Memory B cell (primary cell): ENCODE data around the gene HOXB4.

Experiments used
- ATAC-seq: fragments of 150-1000 bp; cut with Tn5 transposase; 2 replicates; pipeline ENCODE4 v1.10.0; 2021; ENCODE audit warnings: low read depth, mild to moderate bottlenecking, moderate library complexity
- DNase-seq, 2 donors: peaks; one replicate each; pipeline ENCODE4 v3.0.0; 2022; ENCODE audit warnings: low spot score in 2 of 2
- H3K27ac Mint-ChIP-seq: one replicate; pipeline ENCODE4 v1.8.0; 2022; ENCODE audit warnings: mild to moderate bottlenecking, moderate library complexity, mixed read lengths
- H3K27me3 Mint-ChIP-seq: one replicate; pipeline ENCODE4 v1.8.0; 2022; ENCODE audit warnings: mixed read lengths
- H3K36me3 Mint-ChIP-seq: one replicate; pipeline ENCODE4 v1.8.0; 2022; ENCODE audit warnings: mild to moderate bottlenecking, mixed read lengths
- H3K4me1 Mint-ChIP-seq: one replicate; pipeline ENCODE4 v1.8.0; 2022; ENCODE audit warnings: mixed read lengths
- H3K4me3 Mint-ChIP-seq: one replicate; pipeline ENCODE4 v1.8.0; 2022; ENCODE audit warnings: mild to moderate bottlenecking, moderate library complexity, mixed read lengths
- H3K9me3 Mint-ChIP-seq: one replicate; pipeline ENCODE4 v1.8.0; 2022; ENCODE audit warnings: mixed read lengths

The HOXB4 gene

GRCh38 chr17:48600244-48601098, 22.3 kb upstream of the HOXB4 start:
- Mint-ChIP-seq H3K9me3 (no peaks in the 10 kb centered on the region), H3K36me3 (no peaks in the 10 kb centered on the region), H3K4me1 (peaks cover 26% of the 10 kb centered on the region), H3K27ac (no peak overlapping the region), H3K27me3 (peaks cover 52% of the 10 kb centered on the region), H3K4me3 (no peak overlapping the region)
- ATAC-seq (no peak), DNase-seq (no peak)

GRCh38 chr17:48599354-48599753, 21.2 kb upstream of the HOXB4 start:
- H3K36me3 Mint-ChIP-seq, result no peaks in the 10 kb centered on the region
- ATAC-seq (no peak), DNase-seq (no peak)
- no peaks in the 10 kb centered on the region for H3K9me3 Mint-ChIP-seq
- H3K27me3 Mint-ChIP-seq, result peaks cover 51% of the 10 kb centered on the region
- H3K27ac Mint-ChIP-seq, result no peak overlapping the region
- peaks cover 23% of the 10 kb centered on the region for H3K4me1 Mint-ChIP-seq
- H3K4me3 Mint-ChIP-seq, result no peak overlapping the region

GRCh38 chr17:48598736-48599135, 20.6 kb upstream of the HOXB4 start:
- H3K4me3 Mint-ChIP-seq, result no peak overlapping the region
- no peaks in the 10 kb centered on the region for H3K36me3 Mint-ChIP-seq
- H3K4me1 Mint-ChIP-seq, result peaks cover 25% of the 10 kb centered on the region
- no peak overlapping the region for H3K27ac Mint-ChIP-seq
- peaks cover 52% of the 10 kb centered on the region for H3K27me3 Mint-ChIP-seq
- no peak for DNase-seq
- ATAC-seq, result no peak
- no peaks in the 10 kb centered on the region for H3K9me3 Mint-ChIP-seq

GRCh38 chr17:48597778-48598631, 19.9 kb upstream of the HOXB4 start:
- H3K9me3 Mint-ChIP-seq, result no peaks in the 10 kb centered on the region
- H3K36me3 Mint-ChIP-seq, result no peaks in the 10 kb centered on the region
- peak overlapping the region; percentile 84 for H3K4me3 Mint-ChIP-seq
- peaks cover 26% of the 10 kb centered on the region for H3K4me1 Mint-ChIP-seq
- DNase-seq (peak; percentile 42 to 68), ATAC-seq (peak; percentile 39)
- peaks cover 48% of the 10 kb centered on the region for H3K27me3 Mint-ChIP-seq
- peak overlapping the region; percentile 73 for H3K27ac Mint-ChIP-seq

GRCh38 chr17:48597528-48597777, 19.3 kb upstream of the HOXB4 start:
- no peaks in the 10 kb centered on the region for H3K36me3 Mint-ChIP-seq
- no peak for DNase-seq
- H3K27me3 Mint-ChIP-seq, result peaks cover 50% of the 10 kb centered on the region
- H3K27ac Mint-ChIP-seq, result peak overlapping the region; percentile 73
- no peaks in the 10 kb centered on the region for H3K9me3 Mint-ChIP-seq
- H3K4me1 Mint-ChIP-seq, result peaks cover 26% of the 10 kb centered on the region
- peak overlapping the region; percentile 84 for H3K4me3 Mint-ChIP-seq
- ATAC-seq, result no peak

- ATAC-seq, result no peak
- H3K4me1 Mint-ChIP-seq, result peaks cover 25% of the 10 kb centered on the region
- H3K27ac Mint-ChIP-seq, result peak overlapping the region; percentile 73
These were observed 18.8 kb upstream of the HOXB4 start for GRCh38 chr17:48596735-48597527.

GRCh38 chr17:48596000-48596734, 18.0 kb upstream of the HOXB4 start:
- Mint-ChIP-seq H3K4me3 (peak overlapping the region; percentile 67), H3K27ac (peak overlapping the region; percentile 73), H3K9me3 (no peaks in the 10 kb centered on the region), H3K36me3 (no peaks in the 10 kb centered on the region), H3K4me1 (peaks cover 25% of the 10 kb centered on the region), H3K27me3 (peaks cover 56% of the 10 kb centered on the region)
- DNase-seq (no peak), ATAC-seq (no peak)

More at GRCh38 chr17:48596735-48597527, 18.8 kb upstream of the HOXB4 start:
- Mint-ChIP-seq H3K4me3 (peak overlapping the region; percentile 84), H3K27me3 (peaks cover 51% of the 10 kb centered on the region), H3K9me3 (no peaks in the 10 kb centered on the region), H3K36me3 (no peaks in the 10 kb centered on the region)
- no peak for DNase-seq

- DNase-seq (no peak), ATAC-seq (no peak)
- Mint-ChIP-seq H3K4me3 (no peak overlapping the region), H3K36me3 (no peaks in the 10 kb centered on the region), H3K4me1 (peaks cover 25% of the 10 kb centered on the region), H3K27me3 (peaks cover 53% of the 10 kb centered on the region), H3K9me3 (no peaks in the 10 kb centered on the region), H3K27ac (peak overlapping the region; percentile 47)
These were observed 17.3 kb upstream of the HOXB4 start for GRCh38 chr17:48595278-48595999.

- Mint-ChIP-seq H3K9me3 (no peaks in the 10 kb centered on the region), H3K4me1 (peaks cover 25% of the 10 kb centered on the region), H3K27me3 (peaks cover 54% of the 10 kb centered on the region), H3K4me3 (no peak overlapping the region), H3K36me3 (no peaks in the 10 kb centered on the region), H3K27ac (no peak overlapping the region)
- DNase-seq, result no peak
- ATAC-seq, result no peak
These were observed 16.6 kb upstream of the HOXB4 start for GRCh38 chr17:48594538-48595277.

- peak; percentile 57 for ATAC-seq
- H3K27ac Mint-ChIP-seq, result peak overlapping the region; percentile 8
- no peaks in the 10 kb centered on the region for H3K9me3 Mint-ChIP-seq
- peak overlapping the region; percentile 58 for H3K4me3 Mint-ChIP-seq
- DNase-seq, result peak; percentile 81 to 86
- peaks cover 25% of the 10 kb centered on the region for H3K4me1 Mint-ChIP-seq
- peaks cover 50% of the 10 kb centered on the region for H3K27me3 Mint-ChIP-seq
- no peaks in the 10 kb centered on the region for H3K36me3 Mint-ChIP-seq
These were observed 15.8 kb upstream of the HOXB4 start for GRCh38 chr17:48593840-48594537.

- Mint-ChIP-seq H3K36me3 (no peaks in the 10 kb centered on the region), H3K4me3 (peak within 1 kb of the TSS; percentile 58), H3K4me1 (peaks cover 25% of the 10 kb centered on the region), H3K27ac (peak within 1 kb of the TSS; percentile 64), H3K9me3 (no peaks in the 10 kb centered on the region), H3K27me3 (peaks cover 54% of the 10 kb centered on the region)
- DNase-seq (no peak), ATAC-seq (peak; percentile 16)
These were observed 15.1 kb upstream of the HOXB4 start, which contains the start of gene HOXB5 for GRCh38 chr17:48593126-48593829. Gene HOXB5 (minus strand): TSS chr17:48593779. CDS start chr17:48593682, 97 bp downstream.
